ENCODE data around the gene DIDO1. TPM values are rescaled to one million over a fixed set of nuclear protein-coding genes. Genes with fewer than 3 reads are reported as not detected.
A peak's percentile ranks its signal among the peaks of the same experiment; 100 is the strongest.

DIDO1 gene
- total and polyA plus RNA-seq, 12 donors: 16.0 to 44.6 (median 37.0) TPM

DNA sequence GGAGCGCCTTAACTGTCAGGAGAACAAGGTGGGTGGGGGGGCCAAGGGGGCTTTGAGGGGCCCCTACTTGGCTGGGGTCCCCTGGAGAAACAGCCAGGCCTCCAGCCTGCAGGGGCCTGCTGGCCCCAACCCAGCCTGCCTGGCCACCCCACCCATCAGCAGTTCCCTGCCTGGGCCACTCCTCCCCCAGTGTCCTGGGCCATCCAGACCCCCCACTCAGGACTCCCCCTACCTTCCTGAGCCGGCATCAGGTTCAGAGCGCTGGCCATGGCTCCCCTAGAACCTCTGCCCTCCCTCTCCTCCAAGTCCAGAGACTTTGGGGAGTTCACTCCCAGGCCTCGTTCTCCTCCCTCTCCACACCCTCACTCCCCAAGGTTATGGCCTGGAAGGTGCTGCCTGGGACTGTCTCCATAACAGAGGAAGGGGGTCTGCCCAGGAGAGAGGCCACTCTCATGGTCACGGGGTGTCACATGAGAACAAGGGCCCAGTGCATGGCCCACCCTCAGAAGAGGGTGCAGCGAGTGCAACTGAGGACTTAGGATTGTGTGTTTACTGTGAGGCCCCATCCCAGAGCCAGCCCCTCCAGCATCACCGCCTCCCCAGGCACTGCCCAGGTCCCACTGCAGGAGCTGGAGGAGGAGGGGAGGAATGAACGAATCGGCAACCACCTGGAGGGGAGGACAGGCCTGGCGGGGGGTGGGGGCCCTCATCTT, 32.2 kb upstream of the DIDO1 start:
- intact Hi-C loops (cut with DNase I): loop anchor here in 1 of 10 donors (10.0 kb wide), 1 partner anchor 46 kb away; the partner anchor contains the start of gene BHLHE23
- DNase-seq (no peak), ATAC-seq (no peak)
- H3K27ac ChIP-seq: no peak overlapping the region
- no peaks in the 10 kb centered on the region for H3K27me3 ChIP-seq
- H3K36me3 ChIP-seq: peaks cover 0 to 11% (median 0%) of the 10 kb centered on the region in 9 donors
- TF ChIP-seq, protein P1, sequence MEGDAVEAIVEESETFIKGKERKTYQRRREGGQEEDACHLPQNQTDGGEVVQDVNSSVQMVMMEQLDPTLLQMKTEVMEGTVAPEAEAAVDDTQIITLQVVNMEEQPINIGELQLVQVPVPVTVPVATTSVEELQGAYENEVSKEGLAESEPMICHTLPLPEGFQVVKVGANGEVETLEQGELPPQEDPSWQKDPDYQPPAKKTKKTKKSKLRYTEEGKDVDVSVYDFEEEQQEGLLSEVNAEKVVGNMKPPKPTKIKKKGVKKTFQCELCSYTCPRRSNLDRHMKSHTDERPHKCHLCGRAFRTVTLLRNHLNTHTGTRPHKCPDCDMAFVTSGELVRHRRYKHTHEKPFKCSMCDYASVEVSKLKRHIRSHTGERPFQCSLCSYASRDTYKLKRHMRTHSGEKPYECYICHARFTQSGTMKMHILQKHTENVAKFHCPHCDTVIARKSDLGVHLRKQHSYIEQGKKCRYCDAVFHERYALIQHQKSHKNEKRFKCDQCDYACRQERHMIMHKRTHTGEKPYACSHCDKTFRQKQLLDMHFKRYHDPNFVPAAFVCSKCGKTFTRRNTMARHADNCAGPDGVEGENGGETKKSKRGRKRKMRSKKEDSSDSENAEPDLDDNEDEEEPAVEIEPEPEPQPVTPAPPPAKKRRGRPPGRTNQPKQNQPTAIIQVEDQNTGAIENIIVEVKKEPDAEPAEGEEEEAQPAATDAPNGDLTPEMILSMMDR (IDR thresholded peaks at IDR 0.05): no peak
- H3K4me1 ChIP-seq: peaks cover 3 to 22% (median 11%) of the 10 kb centered on the region in 9 donors
- H3K9me3 ChIP-seq: no peaks in the 10 kb centered on the region
- no peak overlapping the region for H3K4me3 ChIP-seq
- WGBS, 2 donors: 80% methylated on average over 10 of the region's 10 CpGs

DNA sequence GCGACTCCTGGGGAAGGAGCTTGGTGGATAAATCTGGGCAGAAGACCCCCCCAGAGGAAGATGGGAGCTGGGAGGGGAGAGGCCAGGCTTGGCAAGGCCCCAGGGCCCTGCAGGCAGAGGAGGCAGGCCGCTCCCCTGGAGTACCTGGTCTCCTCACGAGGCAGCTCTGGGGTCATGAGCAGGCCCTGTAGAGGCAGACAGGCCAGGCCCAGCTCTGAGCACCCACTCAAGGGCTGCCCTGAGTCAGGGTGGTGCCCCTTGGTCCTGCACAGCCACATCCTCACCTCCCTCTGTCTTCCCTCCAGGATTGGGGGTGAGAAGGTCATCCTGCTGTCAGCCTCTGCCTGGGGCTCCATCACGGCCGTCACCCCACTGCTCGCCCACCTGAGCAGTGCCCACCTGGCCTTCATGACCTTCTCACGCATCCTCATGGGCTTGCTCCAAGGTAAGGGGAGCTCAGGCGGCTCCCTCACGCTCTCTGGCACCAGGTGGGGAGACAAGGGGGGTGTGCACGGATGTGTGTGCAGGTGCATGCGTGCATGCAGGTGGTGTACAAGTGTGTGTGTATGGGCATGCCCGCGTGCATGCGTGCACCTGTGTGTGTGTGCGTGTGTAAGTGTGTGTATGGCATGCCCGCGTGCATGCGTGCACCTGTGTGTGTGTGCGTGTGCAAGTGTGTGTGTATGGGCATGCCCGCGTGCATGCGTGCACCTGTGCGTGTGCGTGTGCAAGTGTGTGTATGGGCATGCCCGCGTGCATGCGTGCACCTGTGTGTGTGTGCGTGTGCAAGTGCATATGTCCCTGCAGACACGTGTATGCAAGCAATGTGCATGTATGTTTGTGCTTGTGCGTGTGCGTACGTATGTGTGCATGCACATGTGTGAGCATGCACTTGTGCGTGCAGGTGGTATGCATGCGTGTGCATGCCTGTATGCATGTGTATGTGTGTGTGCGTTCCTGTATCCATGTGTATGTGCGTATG, 31.1 kb upstream of the DIDO1 start:
- ATAC-seq: no peak
- 95 to 97% methylated on average over 36 of the region's 36 CpGs for WGBS, 2 donors
- Histone ChIP-seq H3K9me3 (no peaks in the 10 kb centered on the region), H3K36me3 (peaks cover 0 to 2% (median 0%) of the 10 kb centered on the region in 9 donors), H3K4me1 (peaks cover 14 to 33% (median 22%) of the 10 kb centered on the region in 9 donors), H3K27ac (no peak overlapping the region), H3K27me3 (no peaks in the 10 kb centered on the region), H3K4me3 (no peak overlapping the region)
- no peak for DNase-seq
- intact Hi-C loops (cut with DNase I): loop anchor here in 1 of 10 donors (10.0 kb wide), 1 partner anchor 47 kb away; the partner anchor contains the start of gene BHLHE23
- TF ChIP-seq, protein P1 (IDR thresholded peaks at IDR 0.05): no peak

DNA sequence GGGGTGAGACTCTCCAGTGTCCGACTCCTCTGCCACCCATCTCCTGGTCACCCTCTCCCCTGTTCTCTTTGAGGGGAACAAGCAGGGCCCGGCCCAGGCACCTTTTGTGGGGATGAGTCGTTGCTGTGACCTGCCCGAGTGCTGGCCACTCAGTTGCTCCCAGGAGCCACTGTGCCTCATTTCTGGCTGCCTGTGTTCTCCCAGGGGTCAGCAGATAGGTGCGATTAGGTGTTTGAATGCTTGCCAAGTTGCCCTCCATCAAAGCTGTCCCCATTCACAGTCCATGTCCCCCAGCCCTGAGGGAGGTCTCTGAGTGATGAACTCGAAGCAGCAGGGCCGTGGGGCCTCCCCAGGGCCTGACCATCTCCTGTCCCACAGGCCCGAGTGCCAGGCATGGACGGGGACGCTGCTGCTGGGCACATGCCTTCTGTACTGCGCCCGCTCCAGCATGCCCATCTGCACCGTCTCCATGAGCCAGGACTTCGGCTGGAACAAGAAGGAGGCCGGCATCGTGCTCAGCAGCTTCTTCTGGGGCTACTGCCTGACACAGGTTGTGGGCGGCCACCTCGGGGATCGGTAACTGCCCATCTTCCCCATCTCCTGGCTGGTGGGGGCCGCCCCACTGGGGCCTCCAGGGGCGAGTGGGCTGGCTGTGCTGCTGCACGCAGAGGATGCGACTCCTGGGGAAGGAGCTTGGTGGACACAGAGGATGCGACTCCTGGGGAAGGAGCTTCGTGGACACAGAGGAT, 30.3 kb upstream of the DIDO1 start:
- no peak for DNase-seq
- Histone ChIP-seq H3K27me3 (no peaks in the 10 kb centered on the region), H3K4me3 (no peak overlapping the region), H3K36me3 (no peaks in the 10 kb centered on the region), H3K9me3 (no peaks in the 10 kb centered on the region), H3K4me1 (peaks cover 15 to 39% (median 26%) of the 10 kb centered on the region in 9 donors), H3K27ac (peak overlapping the region in 3 of 10 donors; percentile 47 to 60 (median 53))
- intact Hi-C loops (cut with DNase I): loop anchor here in 1 of 10 donors (10.0 kb wide), 1 partner anchor 48 kb away; the partner anchor contains the start of gene BHLHE23
- WGBS, 2 donors: 92 to 93% methylated on average over 25 of the region's 25 CpGs
- no peak for ATAC-seq
- TF ChIP-seq, protein P1 (IDR thresholded peaks at IDR 0.05): no peak
